Kidney (tissue), 22 donors: ENCODE measurements around the gene OR6C2. TPM values are rescaled to one million over a fixed set of nuclear protein-coding genes. Genes with fewer than 3 reads are reported as not detected.

Source experiments
- DNase-seq, 5 donors: peaks; one replicate each; pipeline ENCODE4 v3.0.0-alpha.2; 2013 to 2020
- FAIRE-seq: peaks from 2 replicates; lab custom pipeline; 2012; peaks lifted over from hg19 to GRCh38; lab: Jason Lieb, UNC
- H3K27ac ChIP-seq, 2 donors: one replicate each; pipeline ENCODE4 v1.7.0; 2013; ENCODE audit warnings: low read depth in 2 of 2, low read length in 2 of 2, inconsistent platforms in 1 of 2
- H3K27me3 ChIP-seq: one replicate; pipeline ENCODE4 v1.7.1; 2013; ENCODE audit warnings: low read length, inconsistent platforms; ENCODE audit not compliant: control insufficient read depth, insufficient read depth
- H3K36me3 ChIP-seq, 3 donors: one replicate each; pipeline versions ENCODE4 v1.7.0 to v1.7.1; 2013; ENCODE audit warnings: low read length in 3 of 3, control low read depth in 1 of 3, inconsistent platforms in 1 of 3; ENCODE audit not compliant: insufficient read depth in 3 of 3, control insufficient read depth in 2 of 3
- H3K4me1 ChIP-seq, 3 donors: one replicate each; pipeline versions ENCODE4 v1.7.0 to v1.7.1; 2013; ENCODE audit warnings: low read length in 3 of 3, inconsistent platforms in 1 of 3, low read depth in 1 of 3; ENCODE audit not compliant: control insufficient read depth in 2 of 3, insufficient read depth in 2 of 3
- H3K4me3 ChIP-seq, 3 donors: one replicate each; pipeline versions ENCODE4 v1.7.0 to v1.8.1; 2013; ENCODE audit warnings: low read length in 3 of 3, control low read depth in 1 of 3, inconsistent platforms in 1 of 3
- H3K9ac ChIP-seq, 3 donors: one replicate each; pipeline versions ENCODE4 v1.7.0 to v1.7.1; 2013; ENCODE audit warnings: low read length in 3 of 3, control low read depth in 1 of 3, inconsistent platforms in 1 of 3
- H3K9me3 ChIP-seq, 3 donors: one replicate each; pipeline versions ENCODE4 v1.7.0 to v1.7.1; 2013; ENCODE audit warnings: low read length in 3 of 3, control low read depth in 1 of 3, inconsistent platforms in 1 of 3; ENCODE audit not compliant: control insufficient read depth in 2 of 3, insufficient read depth in 1 of 3
- intact Hi-C: fragments of 100-400 bp; cut with DNase I; formaldehyde crosslinking; loops from one replicate; pipeline ENCODE4 v1.11.1; 2022
- long read RNA-seq, 10 donors: library from polyadenylated mRNA in 1 of 10; unstranded in 1 of 10; transcript quantifications; one replicate each; pipeline ENCODE4 v2.0.0 and lab custom pipeline, GENCODE V29; 2021 to 2026
- polyA plus RNA-seq: library from polyadenylated mRNA; stranded (reverse); fragments of 350-450 nt; fragmentation: Illumina TruSeq; extraction: RNeasy Lipid Tissue Mini Kit (QIAGEN cat#74804); gene quantifications from one replicate; pipeline ENCODE4 v1.2.3, GENCODE V29; 2014; ENCODE audit warnings: low read depth, low replicate concordance; ENCODE audit not compliant: insufficient read depth
- total RNA-seq: library from RNA; stranded (reverse); fragmentation: NEBNext Ultra II Directional; extraction: Animal tissue kit (Norgen Biotek cat#: 25700); gene quantifications from one replicate; pipeline ENCODE4 v1.2.1, GENCODE V29; 2021
- TF ChIP-seq, protein P1 (sequence below): IDR thresholded peaks from 3 replicates; pipeline ENCODE4 v1.5.1; 2012; ENCODE audit warnings: mild to moderate bottlenecking, moderate library complexity, borderline replicate concordance; ENCODE audit not compliant: insufficient read depth; ENCODE audit errors: extremely low read depth
- donor health status: control.
- donor health status: control.
- donor health status: control.
- donor health status: control.
- donor health status: control.
- donor health status: DM: yes; HTN: yes; CAD: no.
- donor health status: Normal renal cell carcinoma (clear cell type).

The OR6C2 gene
- total RNA-seq = not detected
- not detected for polyA plus RNA-seq
- long read RNA-seq, donor 1 = 0 reads
- long read RNA-seq, donor 2 = 0 reads
- long read RNA-seq, donor 3 = 0 reads
- long read RNA-seq, donor 4 = 0 reads
- long read RNA-seq, donor 5 = 0 reads
- long read RNA-seq, donor 6 = 0 reads
- long read RNA-seq, donor 7 = 0 reads
- long read RNA-seq, donor 8 = 0 reads
- long read RNA-seq, donor 9 = 0 reads
- long read RNA-seq, donor 10 = 0 reads

DNA sequence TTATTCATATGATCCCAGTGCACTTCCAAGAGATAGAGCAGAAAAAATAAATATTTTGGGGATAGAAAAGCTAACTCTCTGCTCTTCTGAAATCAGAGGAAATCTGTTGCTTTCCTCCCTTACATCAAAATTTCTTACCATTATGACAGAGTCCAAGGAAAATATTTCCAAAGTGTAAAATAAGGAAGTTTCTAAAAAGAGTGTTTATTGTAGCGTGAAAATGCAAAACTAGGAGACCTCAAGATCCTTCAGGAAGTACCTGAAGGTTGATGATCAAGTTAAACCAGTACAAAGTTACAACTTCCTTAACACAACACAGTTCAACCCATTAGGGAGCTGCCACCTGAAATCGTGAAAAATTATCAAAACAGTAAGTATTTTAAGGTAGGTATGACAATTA is at the start of gene OR6C2:
OR6C2 (plus strand) TSS at position 301 of the 400 bp plus-strand sequence. CDS start 8,138 bp downstream, outside the sequence.
- FAIRE-seq (no peak), DNase-seq (no peak)
- TF ChIP-seq, protein P1, sequence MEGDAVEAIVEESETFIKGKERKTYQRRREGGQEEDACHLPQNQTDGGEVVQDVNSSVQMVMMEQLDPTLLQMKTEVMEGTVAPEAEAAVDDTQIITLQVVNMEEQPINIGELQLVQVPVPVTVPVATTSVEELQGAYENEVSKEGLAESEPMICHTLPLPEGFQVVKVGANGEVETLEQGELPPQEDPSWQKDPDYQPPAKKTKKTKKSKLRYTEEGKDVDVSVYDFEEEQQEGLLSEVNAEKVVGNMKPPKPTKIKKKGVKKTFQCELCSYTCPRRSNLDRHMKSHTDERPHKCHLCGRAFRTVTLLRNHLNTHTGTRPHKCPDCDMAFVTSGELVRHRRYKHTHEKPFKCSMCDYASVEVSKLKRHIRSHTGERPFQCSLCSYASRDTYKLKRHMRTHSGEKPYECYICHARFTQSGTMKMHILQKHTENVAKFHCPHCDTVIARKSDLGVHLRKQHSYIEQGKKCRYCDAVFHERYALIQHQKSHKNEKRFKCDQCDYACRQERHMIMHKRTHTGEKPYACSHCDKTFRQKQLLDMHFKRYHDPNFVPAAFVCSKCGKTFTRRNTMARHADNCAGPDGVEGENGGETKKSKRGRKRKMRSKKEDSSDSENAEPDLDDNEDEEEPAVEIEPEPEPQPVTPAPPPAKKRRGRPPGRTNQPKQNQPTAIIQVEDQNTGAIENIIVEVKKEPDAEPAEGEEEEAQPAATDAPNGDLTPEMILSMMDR = no peak
- Histone ChIP-seq H3K9me3 (peaks cover 0 to 5% (median 0%) of the 10 kb centered on the region in 3 donors), H3K36me3 (no peaks in the 10 kb centered on the region), H3K27ac (no peak within 1 kb of the TSS), H3K4me1 (no peaks in the 10 kb centered on the region), H3K4me3 (no peak within 1 kb of the TSS), H3K27me3 (no peaks in the 10 kb centered on the region), H3K9ac (no peak within 1 kb of the TSS)
- intact Hi-C loops = no loop called here

DNA sequence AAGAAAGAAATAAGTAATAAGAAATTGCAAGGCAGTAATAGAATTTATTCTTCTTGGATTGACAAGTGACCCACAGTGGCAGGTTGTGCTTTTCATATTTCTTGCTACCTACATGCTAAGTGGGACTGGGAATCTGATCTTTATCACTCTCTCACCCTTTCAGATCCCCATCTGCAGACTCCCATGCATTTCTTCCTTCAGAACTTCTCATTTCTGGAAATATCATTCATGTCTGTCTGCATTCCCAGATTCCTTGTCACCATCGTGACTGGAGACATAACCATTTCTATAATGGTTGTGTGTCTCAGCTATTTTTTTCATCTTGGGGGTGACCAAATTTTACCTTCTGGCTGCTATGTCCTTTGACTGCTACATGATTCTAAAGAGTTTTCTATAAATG is 47.5 kb upstream of the OR6C2 start:
- no peak for DNase-seq
- H3K27me3 ChIP-seq = no peaks in the 10 kb centered on the region
- H3K9ac ChIP-seq = no peak overlapping the region
- no peak for FAIRE-seq
- no peaks in the 10 kb centered on the region for H3K4me1 ChIP-seq
- no peaks in the 10 kb centered on the region for H3K36me3 ChIP-seq
- intact Hi-C loops = no loop called here
- TF ChIP-seq, protein P1 = no peak
- no peak overlapping the region for H3K4me3 ChIP-seq
- no peaks in the 10 kb centered on the region for H3K9me3 ChIP-seq
- H3K27ac ChIP-seq = no peak overlapping the region

DNA sequence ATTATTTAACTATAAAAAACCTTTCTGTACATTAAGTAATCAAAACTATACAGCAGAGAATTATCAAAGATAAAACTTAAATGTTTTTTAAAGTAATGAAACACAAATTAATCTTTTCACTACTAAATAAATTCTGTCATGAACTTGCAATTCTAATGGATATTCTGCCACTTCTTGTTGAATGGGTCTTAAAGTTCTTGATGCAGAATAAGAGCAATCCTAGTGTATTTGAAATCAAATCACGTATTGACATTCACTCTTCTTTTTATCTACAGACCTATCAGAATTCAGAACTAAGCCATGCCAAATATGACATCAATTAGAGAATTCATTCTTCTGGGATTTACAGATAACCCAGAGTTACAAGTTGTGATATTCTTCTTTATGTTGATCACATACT is 43.6 kb upstream of the OR6C2 start, which contains the start of gene OR6C65:
OR6C65 (plus strand) TSS at position 301 of the 400 bp plus-strand sequence; CDS start at position 301, 0 bp downstream.
- no peaks in the 10 kb centered on the region for H3K9me3 ChIP-seq
- no peaks in the 10 kb centered on the region for H3K4me1 ChIP-seq
- intact Hi-C loops = no loop called here
- TF ChIP-seq, protein P1 = no peak
- no peak within 1 kb of the TSS for H3K27ac ChIP-seq
- H3K4me3 ChIP-seq = no peak within 1 kb of the TSS
- no peak for DNase-seq
- FAIRE-seq = peak; percentile 39
- H3K9ac ChIP-seq = no peak within 1 kb of the TSS
- H3K27me3 ChIP-seq = no peaks in the 10 kb centered on the region
- H3K36me3 ChIP-seq = no peaks in the 10 kb centered on the region
